Chondrocyte (in vitro differentiated cells): ENCODE data around the gene RRAGA. TPM values are rescaled to one million over a fixed set of nuclear protein-coding genes. Genes with fewer than 3 reads are reported as not detected.
"Not testable (repeated sequence)": the region's sequence is repeated elsewhere in the genome, so short reads cannot be mapped to it uniquely, and the experiment has no call there.

Experiments used
- DNase-seq: peaks from one replicate; pipeline ENCODE4 v3.0.0; 2021; ENCODE audit warnings: mixed read lengths, low spot score
- H3K27ac Mint-ChIP-seq: one replicate; pipeline ENCODE4 v1.8.0; 2021; ENCODE audit warnings: mild to moderate bottlenecking, moderate library complexity, mixed read lengths; ENCODE audit not compliant: unreplicated experiment
- H3K27me3 Mint-ChIP-seq: 2 replicates; pipeline ENCODE4 v1.8.0; 2021; ENCODE audit warnings: low read depth, mixed read lengths
- H3K36me3 Mint-ChIP-seq: 2 replicates; pipeline ENCODE4 v1.8.0; 2021; ENCODE audit warnings: low read depth, mixed read lengths
- H3K4me1 Mint-ChIP-seq: 2 replicates; pipeline ENCODE4 v1.8.0; 2021; ENCODE audit warnings: low read depth, mild to moderate bottlenecking, mixed read lengths
- H3K4me3 Mint-ChIP-seq: one replicate; pipeline ENCODE4 v1.8.0; 2021; ENCODE audit warnings: mild to moderate bottlenecking, moderate library complexity, mixed read lengths; ENCODE audit not compliant: unreplicated experiment
- H3K9me3 Mint-ChIP-seq: 2 replicates; pipeline ENCODE4 v1.8.0; 2021; ENCODE audit warnings: low read depth, mixed read lengths
- CTCF ChIP-seq: fragments of 200-600 bp; sonication (generic); IDR thresholded peaks from 2 replicates; pipeline ENCODE4 v1.5.0; 2021; ENCODE audit warnings: antibody characterized with exemption, mild to moderate bottlenecking, moderate library complexity
- total RNA-seq: library from RNA; stranded (reverse); gene quantifications from 3 replicates; pipeline ENCODE4 v1.2.1, GENCODE V29; 2021

RRAGA gene
- total RNA-seq, 1 donor from 2014 or later, result 98.3 TPM

GRCh38 chr9:19020886-19021455, 28.3 kb upstream of the RRAGA start:
- H3K4me1 Mint-ChIP-seq, result peaks cover 5% of the 10 kb centered on the region
- no peak overlapping the region for H3K4me3 Mint-ChIP-seq
- TF ChIP-seq CTCF, result no peak
- no peaks in the 10 kb centered on the region for H3K9me3 Mint-ChIP-seq
- no peaks in the 10 kb centered on the region for H3K36me3 Mint-ChIP-seq
- peaks cover 2% of the 10 kb centered on the region for H3K27me3 Mint-ChIP-seq
- no peak overlapping the region for H3K27ac Mint-ChIP-seq
- DNase-seq, result no peak

GRCh38 chr9:19021649-19022048, 27.6 kb upstream of the RRAGA start:
- not testable (repeated sequence) for H3K27me3 Mint-ChIP-seq, H3K9me3 Mint-ChIP-seq

GRCh38 chr9:19022206-19022605, 27.0 kb upstream of the RRAGA start:
- H3K4me3 Mint-ChIP-seq, result no peak overlapping the region
- peaks cover 2% of the 10 kb centered on the region for H3K27me3 Mint-ChIP-seq
- H3K36me3 Mint-ChIP-seq, result no peaks in the 10 kb centered on the region
- peaks cover 5% of the 10 kb centered on the region for H3K4me1 Mint-ChIP-seq
- TF ChIP-seq CTCF, result no peak
- H3K27ac Mint-ChIP-seq, result no peak overlapping the region
- DNase-seq, result no peak
- no peaks in the 10 kb centered on the region for H3K9me3 Mint-ChIP-seq

More at GRCh38 chr9:19021649-19022048, 27.6 kb upstream of the RRAGA start:
- not testable (repeated sequence) for H3K36me3 Mint-ChIP-seq, H3K4me1 Mint-ChIP-seq, H3K27ac Mint-ChIP-seq, H3K4me3 Mint-ChIP-seq, DNase-seq

- Mint-ChIP-seq H3K4me3 (no peak overlapping the region), H3K27ac (no peak overlapping the region), H3K4me1 (peaks cover 5% of the 10 kb centered on the region), H3K27me3 (peaks cover 2% of the 10 kb centered on the region), H3K36me3 (no peaks in the 10 kb centered on the region), H3K9me3 (no peaks in the 10 kb centered on the region)
- DNase-seq, result no peak
- no peak for TF ChIP-seq CTCF
Observed at GRCh38 chr9:19023078-19023477, 26.1 kb upstream of the RRAGA start.

GRCh38 chr9:19026375-19026774, 22.9 kb upstream of the RRAGA start:
- DNase-seq, result no peak
- Mint-ChIP-seq H3K36me3 (no peaks in the 10 kb centered on the region), H3K27ac (no peak overlapping the region), H3K27me3 (peaks cover 7% of the 10 kb centered on the region), H3K4me1 (peaks cover 5% of the 10 kb centered on the region), H3K9me3 (no peaks in the 10 kb centered on the region), H3K4me3 (no peak overlapping the region)
- TF ChIP-seq CTCF, result no peak

- no peak for DNase-seq
- Mint-ChIP-seq H3K36me3 (no peaks in the 10 kb centered on the region), H3K4me1 (peaks cover 5% of the 10 kb centered on the region), H3K4me3 (no peak overlapping the region), H3K27ac (no peak overlapping the region), H3K27me3 (peaks cover 7% of the 10 kb centered on the region), H3K9me3 (no peaks in the 10 kb centered on the region)
- no peak for TF ChIP-seq CTCF
Observed at GRCh38 chr9:19027825-19028224, 21.4 kb upstream of the RRAGA start.
